SJCRH30 (cell line): ENCODE results near the gene SAXO1. TPM values are rescaled to one million over a fixed set of nuclear protein-coding genes. Genes with fewer than 3 reads are reported as not detected.

ENCODE experiments used
- DNase-seq, 2 experiments: peaks; one replicate each; pipeline ENCODE4 v3.0.0-alpha.2; 2015 to 2020
- H3K27ac ChIP-seq: fragments of 250-450 bp; sonication (Bioruptor Pico); 2 replicates; pipeline ENCODE4 v1.5.1; 2020; ENCODE audit warnings: mild to moderate bottlenecking, moderate library complexity
- H3K27me3 ChIP-seq: fragments of 250-450 bp; sonication (Bioruptor Pico); 2 replicates; pipeline ENCODE4 v1.5.1; 2020; ENCODE audit warnings: mild to moderate bottlenecking, moderate library complexity
- H3K36me3 ChIP-seq: fragments of 250-450 bp; sonication (Bioruptor Pico); 2 replicates; pipeline ENCODE4 v1.5.1; 2020; ENCODE audit warnings: mild to moderate bottlenecking, moderate library complexity
- H3K4me1 ChIP-seq: fragments of 250-450 bp; sonication (Bioruptor Pico); 2 replicates; pipeline ENCODE4 v1.5.1; 2020; ENCODE audit warnings: mild to moderate bottlenecking, moderate library complexity
- H3K4me3 ChIP-seq: fragments of 250-450 bp; sonication (Bioruptor Pico); 2 replicates; pipeline ENCODE4 v1.5.1; 2020; ENCODE audit warnings: mild to moderate bottlenecking, moderate library complexity
- H3K9me3 ChIP-seq: fragments of 250-450 bp; sonication (Bioruptor Pico); replicated peaks from 2 replicates; pipeline ENCODE4 v1.5.1; 2020; ENCODE audit warnings: mild to moderate bottlenecking, moderate library complexity
- total RNA-seq: library from RNA; depleted of rRNA; stranded (reverse); fragments of >200 nt; shearing (Covaris generic); gene quantifications from 2 replicates; pipeline ENCODE4 v1.2.3, GENCODE V29; 2014; rRNA removed

SAXO1 gene
- total RNA-seq, 1 experiment from 2014 or later: not detected

GRCh38 chr9:18903450-18903849 is 129.6 kb downstream of the SAXO1 start:
- peaks cover 5% of the 10 kb centered on the region for H3K4me1 ChIP-seq
- no peak overlapping the region for H3K27ac ChIP-seq
- no peak overlapping the region for H3K4me3 ChIP-seq
- H3K27me3 ChIP-seq: no peaks in the 10 kb centered on the region
- H3K9me3 ChIP-seq: no peaks in the 10 kb centered on the region
- DNase-seq: no peak
- H3K36me3 ChIP-seq: no peaks in the 10 kb centered on the region

GRCh38 chr9:18896531-18897179 is 136.4 kb downstream of the SAXO1 start:
- no peaks in the 10 kb centered on the region for H3K27me3 ChIP-seq
- no peaks in the 10 kb centered on the region for H3K9me3 ChIP-seq
- DNase-seq: no peak
- H3K4me1 ChIP-seq: no peaks in the 10 kb centered on the region
- no peak overlapping the region for H3K4me3 ChIP-seq
- no peaks in the 10 kb centered on the region for H3K36me3 ChIP-seq
- H3K27ac ChIP-seq: no peak overlapping the region

GRCh38 chr9:18896004-18896403 is 137.0 kb downstream of the SAXO1 start:
- no peak for DNase-seq
- Histone ChIP-seq H3K9me3 (no peaks in the 10 kb centered on the region), H3K36me3 (no peaks in the 10 kb centered on the region), H3K27me3 (no peaks in the 10 kb centered on the region), H3K27ac (no peak overlapping the region), H3K4me1 (peaks cover 1% of the 10 kb centered on the region; the same call in 1 of the 2 replicates), H3K4me3 (no peak overlapping the region)

GRCh38 chr9:18893491-18893890 is 139.5 kb downstream of the SAXO1 start:
- Histone ChIP-seq H3K36me3 (no peaks in the 10 kb centered on the region), H3K9me3 (no peaks in the 10 kb centered on the region), H3K4me3 (no peak overlapping the region), H3K4me1 (peaks cover 11% of the 10 kb centered on the region), H3K27me3 (no peaks in the 10 kb centered on the region), H3K27ac (no peak overlapping the region)
- DNase-seq: no peak

- Histone ChIP-seq H3K36me3 (no peaks in the 10 kb centered on the region), H3K4me3 (no peak overlapping the region), H3K27ac (no peak overlapping the region), H3K9me3 (no peaks in the 10 kb centered on the region), H3K4me1 (peaks cover 11% of the 10 kb centered on the region), H3K27me3 (no peaks in the 10 kb centered on the region)
- no peak for DNase-seq
Measured at GRCh38 chr9:18893046-18893445, 140.0 kb downstream of the SAXO1 start.

- no peaks in the 10 kb centered on the region for H3K9me3 ChIP-seq
- H3K36me3 ChIP-seq: no peaks in the 10 kb centered on the region
- no peak overlapping the region for H3K27ac ChIP-seq
- no peak for DNase-seq
- H3K4me3 ChIP-seq: no peak overlapping the region
- H3K27me3 ChIP-seq: no peaks in the 10 kb centered on the region
- H3K4me1 ChIP-seq: peaks cover 11% of the 10 kb centered on the region
Measured at GRCh38 chr9:18891946-18892670, 140.9 kb downstream of the SAXO1 start.

GRCh38 chr9:18890372-18890771 is 142.6 kb downstream of the SAXO1 start:
- DNase-seq: peak; percentile 14 to 60

GRCh38 chr9:18889550-18889949 is 143.5 kb downstream of the SAXO1 start:
- Histone ChIP-seq H3K36me3 (no peaks in the 10 kb centered on the region), H3K27ac (no peak overlapping the region), H3K9me3 (no peaks in the 10 kb centered on the region), H3K4me3 (no peak overlapping the region), H3K27me3 (no peaks in the 10 kb centered on the region), H3K4me1 (peaks cover 11% of the 10 kb centered on the region)
- DNase-seq: no peak

More at GRCh38 chr9:18890372-18890771, 142.6 kb downstream of the SAXO1 start:
- no peaks in the 10 kb centered on the region for H3K9me3 ChIP-seq
- no peaks in the 10 kb centered on the region for H3K36me3 ChIP-seq
- no peaks in the 10 kb centered on the region for H3K27me3 ChIP-seq
- H3K4me1 ChIP-seq: peaks cover 11% of the 10 kb centered on the region
- H3K27ac ChIP-seq: no peak overlapping the region
- H3K4me3 ChIP-seq: no peak overlapping the region

- H3K4me3 ChIP-seq: no peak overlapping the region
- H3K27me3 ChIP-seq: no peaks in the 10 kb centered on the region
- no peak for DNase-seq
- no peaks in the 10 kb centered on the region for H3K36me3 ChIP-seq
- peaks cover 11% of the 10 kb centered on the region for H3K4me1 ChIP-seq
- H3K27ac ChIP-seq: no peak overlapping the region
- H3K9me3 ChIP-seq: no peaks in the 10 kb centered on the region
Measured at GRCh38 chr9:18888290-18888689, 144.7 kb downstream of the SAXO1 start.

- no peak overlapping the region for H3K27ac ChIP-seq
- H3K9me3 ChIP-seq: no peaks in the 10 kb centered on the region
- peaks cover 11% of the 10 kb centered on the region for H3K4me1 ChIP-seq
- no peak overlapping the region for H3K4me3 ChIP-seq
- H3K36me3 ChIP-seq: no peaks in the 10 kb centered on the region
- no peaks in the 10 kb centered on the region for H3K27me3 ChIP-seq
- peak in 1 of 2 experiments; percentile 5 for DNase-seq
Measured at GRCh38 chr9:18887546-18887945, 145.5 kb downstream of the SAXO1 start.

- H3K4me3 ChIP-seq: no peak overlapping the region
- H3K27me3 ChIP-seq: no peaks in the 10 kb centered on the region
- H3K27ac ChIP-seq: no peak overlapping the region
- H3K4me1 ChIP-seq: no peaks in the 10 kb centered on the region
- H3K9me3 ChIP-seq: no peaks in the 10 kb centered on the region
- no peaks in the 10 kb centered on the region for H3K36me3 ChIP-seq
- DNase-seq: no peak
Measured at GRCh38 chr9:18881758-18882157, 151.3 kb downstream of the SAXO1 start.

- no peak for DNase-seq
- Histone ChIP-seq H3K36me3 (no peaks in the 10 kb centered on the region), H3K4me3 (no peak overlapping the region), H3K27ac (no peak overlapping the region), H3K9me3 (no peaks in the 10 kb centered on the region), H3K27me3 (no peaks in the 10 kb centered on the region), H3K4me1 (no peaks in the 10 kb centered on the region)
Measured at GRCh38 chr9:18877984-18878383, 155.0 kb downstream of the SAXO1 start.

Other genes starting within 250 kb of the SAXO1 start
- gene RRAGA, start 16.2 kb upstream of the SAXO1 start, total RNA-seq: 39.7 and 44.2 TPM in 2 replicates
- 44.7 and 49.7 TPM in 2 replicates for gene HAUS6, start 69.7 kb upstream of the SAXO1 start, total RNA-seq
- gene PLIN2, start 94.3 kb upstream of the SAXO1 start, total RNA-seq: 27.1 and 30.7 TPM in 2 replicates
- gene DENND4C, start 197.5 kb upstream of the SAXO1 start, total RNA-seq: 16.5 and 17.4 TPM in 2 replicates